Epidermal melanocyte (primary cell): ENCODE data around the gene ZNF619.

Experiments used
- DNase-seq: peaks from one replicate; pipeline ENCODE4 v3.0.0; 2011; ENCODE audit warnings: low spot score; ENCODE audit not compliant: insufficient read length

The ZNF619 gene

DNA sequence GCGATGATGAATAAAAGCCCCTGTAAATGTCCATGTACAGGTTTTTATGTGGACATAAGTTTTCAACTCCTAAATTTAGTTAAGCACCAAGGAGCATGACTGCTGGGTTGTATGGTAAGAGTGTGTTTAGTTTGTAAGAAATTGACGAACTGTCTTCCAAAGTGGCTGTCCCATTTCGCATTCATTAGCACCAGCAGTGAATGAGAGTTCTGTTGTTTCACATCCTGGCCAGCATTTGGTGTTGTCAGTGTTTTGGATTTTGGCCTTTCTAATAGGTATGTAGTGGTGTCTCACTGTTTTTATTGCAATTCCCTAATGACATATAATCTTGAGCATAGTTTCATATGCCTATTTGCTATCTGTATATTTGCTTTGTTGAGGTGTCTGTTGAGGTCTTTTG lies 51.5 kb downstream of the ZNF619 start:
- DNase-seq = no peak

- DNase-seq = no peak
Measured at GRCh38 chr3:40532252-40532651, 55.3 kb downstream of the ZNF619 start.

DNA sequence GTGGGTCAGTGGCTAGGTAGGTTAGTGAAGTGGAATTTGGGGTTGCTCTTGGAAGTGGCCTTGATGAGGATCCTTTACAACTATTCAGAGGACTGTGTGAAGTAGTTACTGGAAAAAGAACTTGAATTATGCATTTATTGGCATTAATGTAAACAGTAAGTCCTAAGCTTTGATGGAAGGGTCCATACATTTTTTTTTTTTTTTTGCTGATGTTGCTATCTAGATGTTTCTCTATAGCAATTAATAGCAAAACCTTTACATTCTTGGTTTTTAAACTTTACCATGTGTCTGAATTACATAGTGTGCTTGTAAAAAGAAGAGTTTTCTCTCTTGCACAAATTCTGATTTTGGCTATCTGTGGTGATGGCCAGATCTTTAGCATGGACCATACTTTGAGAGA lies 57.4 kb downstream of the ZNF619 start:
- no peak for DNase-seq
